ENCODE results near the gene MS4A4A.

MS4A4A gene

GRCh38 chr11:60303661-60304060 is 23.2 kb downstream of the MS4A4A start:
- DNase-seq: no peak

- no peak for DNase-seq
Measured at GRCh38 chr11:60305906-60306619, 25.6 kb downstream of the MS4A4A start.

- DNase-seq: no peak
Measured at GRCh38 chr11:60307507-60308195, 27.2 kb downstream of the MS4A4A start.

GRCh38 chr11:60310407-60310998 is 30.0 kb downstream of the MS4A4A start:
- DNase-seq: no peak

GRCh38 chr11:60314635-60315321 is 34.3 kb downstream of the MS4A4A start:
- no peak for DNase-seq

- no peak for DNase-seq
Measured at GRCh38 chr11:60315871-60316270, 35.4 kb downstream of the MS4A4A start.

- no peak for DNase-seq
Measured at GRCh38 chr11:60316317-60316716, 35.9 kb downstream of the MS4A4A start.

- DNase-seq: no peak
Measured at GRCh38 chr11:60318726-60319125, 38.3 kb downstream of the MS4A4A start.

GRCh38 chr11:60321051-60321450 is 40.6 kb downstream of the MS4A4A start:
- DNase-seq: no peak

- DNase-seq: no peak
Measured at GRCh38 chr11:60326955-60327354, 46.5 kb downstream of the MS4A4A start, which contains the start of gene MS4A6E. Gene MS4A6E (plus strand): TSS chr11:60327255. CDS start chr11:60334896, 7,641 bp downstream.

GRCh38 chr11:60328460-60328859 is 48.0 kb downstream of the MS4A4A start:
- no peak for DNase-seq

- DNase-seq: no peak
Measured at GRCh38 chr11:60332846-60333245, 52.4 kb downstream of the MS4A4A start.

- DNase-seq: no peak
Measured at GRCh38 chr11:60334005-60334620, 53.6 kb downstream of the MS4A4A start.

GRCh38 chr11:60336767-60337391 is 56.4 kb downstream of the MS4A4A start:
- DNase-seq: no peak

- no peak for DNase-seq
Measured at GRCh38 chr11:60338053-60338452, 57.6 kb downstream of the MS4A4A start.

- DNase-seq: no peak
Measured at GRCh38 chr11:60339356-60339755, 58.9 kb downstream of the MS4A4A start.

GRCh38 chr11:60343094-60343704 is 62.7 kb downstream of the MS4A4A start:
- DNase-seq: no peak

- no peak for DNase-seq
Measured at GRCh38 chr11:60344146-60344545, 63.7 kb downstream of the MS4A4A start.

- DNase-seq: no peak
Measured at GRCh38 chr11:60345489-60345888, 65.0 kb downstream of the MS4A4A start.

- DNase-seq: no peak
Measured at GRCh38 chr11:60347084-60347797, 66.8 kb downstream of the MS4A4A start.

GRCh38 chr11:60348116-60348515 is 67.7 kb downstream of the MS4A4A start:
- no peak for DNase-seq

All from NCI-H1694 treated with DMSO at 0.1 percent for 48 hours (cell line).